K562 (cell line): ENCODE results near the gene WNT11. TPM values are rescaled to one million over a fixed set of nuclear protein-coding genes. Genes with fewer than 3 reads are reported as not detected.

ENCODE experiments used
- ATAC-seq: fragments of 200-7000 bp; cut with Tn5 transposase; 3 replicates; pipeline ENCODE4 v1.9.1; 2020; ENCODE audit warnings: moderate library complexity
- BruUV-seq: library from RNA; stranded (reverse); fragments of 400-500 nt; replicated peaks from 2 replicates; lab custom pipeline; 2021; lab: Mats Ljungman, UMichigan
- CTCF ChIA-PET: fragments of 300-600 bp; formaldehyde crosslinking; extraction: SDS; loops from one replicate; lab custom pipeline; 2021; ENCODE audit warnings: low intra/inter-chr PET ratio; lab: Yijun Ruan, JAX
- POLR2A ChIA-PET: fragments of 300-600, 350-650 bp; sonication (Branson Sonifier 250); formaldehyde crosslinking; extraction: SDS; loops from one replicate; lab custom pipeline; 2021; ENCODE audit warnings: antibody characterized with exemption, inconsistent platforms; lab: Yijun Ruan, JAX
- DNase-seq, 4 experiments: peaks; one replicate each; pipeline versions ENCODE4 v3.0.0 to v3.0.0-alpha.2; 2011 to 2018; ENCODE audit warnings: low spot score in 3 of 4, mixed read lengths in 3 of 4; ENCODE audit errors: extremely low read depth in 1 of 4
- FAIRE-seq: peaks from 2 replicates; lab custom pipeline; 2011; peaks lifted over from hg19 to GRCh38; lab: Jason Lieb, UNC
- H2AFZ ChIP-seq: 2 replicates; pipeline ENCODE4 v1.6.0; 2011; ENCODE audit warnings: low read depth, low read length, control low read depth, inconsistent platforms
- H3K27ac ChIP-seq: fragments of 200-600 bp; 3 replicates; pipeline ENCODE4 v1.8.0; 2011; ENCODE audit warnings: low read depth, mild to moderate bottlenecking, control low read depth, inconsistent platforms, low read length, moderate library complexity, mixed read lengths; ENCODE audit errors: extremely low read depth
- H3K27me3 ChIP-seq, 2 experiments: fragments of 300-600 bp in 1 of 2; 2 replicates in 1 of 2; 3 replicates in 1 of 2; pipeline versions ENCODE4 v1.6.0 to v1.8.0; 2011; ENCODE audit warnings: inconsistent platforms in 2 of 2, low read length in 2 of 2, mild to moderate bottlenecking in 1 of 2, mixed read lengths in 1 of 2, moderate library complexity in 1 of 2; ENCODE audit not compliant: control insufficient read depth in 2 of 2, insufficient read depth in 2 of 2
- H3K36me3 ChIP-seq: fragments of 300-600 bp; 3 replicates; pipeline ENCODE4 v1.8.0; 2011; ENCODE audit warnings: mild to moderate bottlenecking, low read length, inconsistent platforms; ENCODE audit not compliant: control insufficient read depth, insufficient read depth
- H3K4me1 ChIP-seq, 2 experiments: fragments of 200-600 bp in 1 of 2; replicated peaks in 1 of 2; 2 replicates in 1 of 2; 3 replicates in 1 of 2; pipeline versions ENCODE4 v1.5.1 to v1.8.0; 2011; ENCODE audit warnings: inconsistent platforms in 2 of 2, low read length in 2 of 2, mild to moderate bottlenecking in 1 of 2, mixed read lengths in 1 of 2, moderate library complexity in 1 of 2; ENCODE audit not compliant: control insufficient read depth in 2 of 2, insufficient read depth in 2 of 2
- H3K4me2 ChIP-seq: 2 replicates; pipeline ENCODE4 v1.6.1; 2011; ENCODE audit warnings: low read length, control low read depth, inconsistent platforms, mixed read lengths; ENCODE audit not compliant: insufficient read depth
- H3K4me3 ChIP-seq: fragments of 200-600 bp; sonication (generic), shearing (Covaris generic); 2 replicates; pipeline ENCODE4 v1.5.1; 2016; ENCODE audit warnings: control low read depth, inconsistent platforms
- H3K79me2 ChIP-seq: fragments of 200-600 bp; 3 replicates; pipeline ENCODE4 v1.8.0; 2011; ENCODE audit warnings: low read length, inconsistent platforms; ENCODE audit not compliant: control insufficient read depth, insufficient read depth
- H3K9ac ChIP-seq, 2 experiments: 2 replicates each; pipeline versions ENCODE4 v1.6.0 to v1.6.1; 2011; ENCODE audit warnings: low read depth in 2 of 2, low read length in 2 of 2, control low read depth in 1 of 2, inconsistent platforms in 1 of 2, mild to moderate bottlenecking in 1 of 2, mixed read lengths in 1 of 2; ENCODE audit not compliant: insufficient read depth in 1 of 2
- H3K9me1 ChIP-seq: one replicate; pipeline ENCODE4 v1.6.0; 2011; ENCODE audit warnings: inconsistent platforms, mild to moderate bottlenecking, low read length, moderate library complexity; ENCODE audit not compliant: control insufficient read depth, insufficient read depth
- H3K9me3 ChIP-seq: replicated peaks from 2 replicates; pipeline ENCODE4 v1.5.1; 2011; ENCODE audit warnings: low read depth, low read length, inconsistent platforms; ENCODE audit not compliant: control insufficient read depth, insufficient read depth
- H4K20me1 ChIP-seq: replicated peaks from 2 replicates; pipeline ENCODE4 v1.6.1; 2011; ENCODE audit warnings: low read length, inconsistent platforms, mixed read lengths; ENCODE audit not compliant: control insufficient read depth, insufficient read depth
- ARID1B ChIP-seq: fragments of 450-650 bp; IDR thresholded peaks from 2 replicates; pipeline ENCODE4 v1.6.1; 2016; ENCODE audit warnings: antibody characterized with exemption, mild to moderate bottlenecking, inconsistent platforms
- BMI1 ChIP-seq: fragments of 150-350 bp; IDR thresholded peaks from 2 replicates; pipeline ENCODE4 v1.6.1; 2014; ENCODE audit warnings: low read length
- MEF2D ChIP-seq: conservative IDR thresholded peaks from 2 replicates; pipeline ENCODE4 v1.6.1; 2016; ENCODE audit warnings: low read depth, missing genetic modification characterization, missing compliant biosample characterization
- WGBS: fragments of 100-300 bp; shearing (Covaris generic); methylation state at CpG from one replicate; pipeline ENCODE4 v1.1.6; 2016; ENCODE audit warnings: low coverage, mixed read lengths; ENCODE audit not compliant: insufficient coverage; ENCODE audit errors: missing lambda C conversion rate; 5-methylcytosine and 5-hydroxymethylcytosine counted together
- in situ Hi-C: fragments of 300-500 bp; cut with MboI; formaldehyde crosslinking; loops from 4 replicates; pipeline ENCODE4 v1.15.0; 2018; ENCODE audit warnings: inconsistent platforms, mixed read lengths
- intact Hi-C: fragments of 100-400 bp; cut with micrococcal nuclease; formaldehyde crosslinking; loops from 2 replicates; pipeline ENCODE4 v1.14.2; 2022
- polyA plus RNA-seq, 8 experiments: library from polyadenylated mRNA; depleted of rRNA in 4 of 8; stranded (reverse) in 5 of 8; unstranded in 3 of 8; fragments of >200 nt; fragmentation: Nextera tagmentation in 2 of 8; fragmentation: Illumina TruSeq in 1 of 8; extraction: Ambion mirVana in 2 of 8; extraction: Trizol in 1 of 8; gene quantifications; 2 replicates each; pipeline versions ENCODE4 v1.2.1 to v1.2.3, GENCODE V29; 2011 to 2014; ENCODE audit warnings: inconsistent platforms in 1 of 8, missing spikeins in 1 of 8
- total RNA-seq, 7 experiments: library from RNA; depleted of rRNA in 6 of 7; stranded (reverse); fragments of >200 nt in 6 of 7; fragmentation: Illumina TruSeq in 2 of 7; extraction: Trizol in 2 of 7; gene quantifications; 2 replicates each; pipeline versions ENCODE4 v1.2.1 to v1.2.3, GENCODE V29; 2011 to 2021; ENCODE audit warnings: low replicate concordance in 1 of 7
- TF ChIP-seq, protein P1 (sequence below): fragments of 450-650 bp; IDR thresholded peaks from 2 replicates; pipeline ENCODE4 v1.6.1; 2016; ENCODE audit warnings: mild to moderate bottlenecking
- TF ChIP-seq, protein P2 (sequence below): IDR thresholded peaks from 3 replicates; pipeline ENCODE4 v1.6.1; 2011; ENCODE audit warnings: borderline replicate concordance, mild to moderate bottlenecking, moderate library complexity; ENCODE audit not compliant: insufficient read length; ENCODE audit errors: extremely low read depth
- TF ChIP-seq, protein P3 (sequence below): fragments of 200-800 bp; sonication (Bioruptor generic); IDR thresholded peaks from 2 replicates; pipeline ENCODE4 v1.6.1; 2017; ENCODE audit warnings: missing genetic modification characterization, missing compliant biosample characterization

WNT11 gene
- total and polyA plus RNA-seq, 9 of the 15 experiments (the other 6 are each of a cell fraction or from before 2014, with no cell fraction given): 0.03 to 0.20 (median 0.09) TPM; not detected in 4

DNA sequence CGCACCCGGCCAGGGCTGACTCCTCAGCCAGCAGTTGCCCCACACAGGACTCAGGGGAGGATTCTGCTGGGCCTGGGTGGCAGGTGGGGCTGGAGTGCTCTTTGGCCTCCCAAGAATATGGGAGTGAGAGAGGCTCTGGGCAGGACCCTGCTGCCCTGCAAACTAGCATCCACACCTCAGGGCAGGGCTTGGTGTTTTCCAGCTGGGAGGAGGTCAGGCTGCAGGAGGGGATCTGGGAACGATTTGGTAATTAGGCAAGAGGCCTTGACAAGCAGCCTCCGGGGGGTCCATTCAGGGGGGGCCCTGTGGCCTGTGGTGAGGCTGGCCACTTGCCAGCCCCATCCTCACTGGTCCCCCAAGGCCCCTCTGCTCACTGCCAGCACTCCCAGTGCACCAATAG is 35.8 kb downstream of the WNT11 start:
- BruUV-seq: no TSS peak
- H3K36me3 ChIP-seq: no peaks in the 10 kb centered on the region
- no peak overlapping the region for H3K4me3 ChIP-seq
- TF ChIP-seq, protein P1, sequence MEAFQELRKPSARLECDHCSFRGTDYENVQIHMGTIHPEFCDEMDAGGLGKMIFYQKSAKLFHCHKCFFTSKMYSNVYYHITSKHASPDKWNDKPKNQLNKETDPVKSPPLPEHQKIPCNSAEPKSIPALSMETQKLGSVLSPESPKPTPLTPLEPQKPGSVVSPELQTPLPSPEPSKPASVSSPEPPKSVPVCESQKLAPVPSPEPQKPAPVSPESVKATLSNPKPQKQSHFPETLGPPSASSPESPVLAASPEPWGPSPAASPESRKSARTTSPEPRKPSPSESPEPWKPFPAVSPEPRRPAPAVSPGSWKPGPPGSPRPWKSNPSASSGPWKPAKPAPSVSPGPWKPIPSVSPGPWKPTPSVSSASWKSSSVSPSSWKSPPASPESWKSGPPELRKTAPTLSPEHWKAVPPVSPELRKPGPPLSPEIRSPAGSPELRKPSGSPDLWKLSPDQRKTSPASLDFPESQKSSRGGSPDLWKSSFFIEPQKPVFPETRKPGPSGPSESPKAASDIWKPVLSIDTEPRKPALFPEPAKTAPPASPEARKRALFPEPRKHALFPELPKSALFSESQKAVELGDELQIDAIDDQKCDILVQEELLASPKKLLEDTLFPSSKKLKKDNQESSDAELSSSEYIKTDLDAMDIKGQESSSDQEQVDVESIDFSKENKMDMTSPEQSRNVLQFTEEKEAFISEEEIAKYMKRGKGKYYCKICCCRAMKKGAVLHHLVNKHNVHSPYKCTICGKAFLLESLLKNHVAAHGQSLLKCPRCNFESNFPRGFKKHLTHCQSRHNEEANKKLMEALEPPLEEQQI: no peak
- TF ChIP-seq, protein P2, sequence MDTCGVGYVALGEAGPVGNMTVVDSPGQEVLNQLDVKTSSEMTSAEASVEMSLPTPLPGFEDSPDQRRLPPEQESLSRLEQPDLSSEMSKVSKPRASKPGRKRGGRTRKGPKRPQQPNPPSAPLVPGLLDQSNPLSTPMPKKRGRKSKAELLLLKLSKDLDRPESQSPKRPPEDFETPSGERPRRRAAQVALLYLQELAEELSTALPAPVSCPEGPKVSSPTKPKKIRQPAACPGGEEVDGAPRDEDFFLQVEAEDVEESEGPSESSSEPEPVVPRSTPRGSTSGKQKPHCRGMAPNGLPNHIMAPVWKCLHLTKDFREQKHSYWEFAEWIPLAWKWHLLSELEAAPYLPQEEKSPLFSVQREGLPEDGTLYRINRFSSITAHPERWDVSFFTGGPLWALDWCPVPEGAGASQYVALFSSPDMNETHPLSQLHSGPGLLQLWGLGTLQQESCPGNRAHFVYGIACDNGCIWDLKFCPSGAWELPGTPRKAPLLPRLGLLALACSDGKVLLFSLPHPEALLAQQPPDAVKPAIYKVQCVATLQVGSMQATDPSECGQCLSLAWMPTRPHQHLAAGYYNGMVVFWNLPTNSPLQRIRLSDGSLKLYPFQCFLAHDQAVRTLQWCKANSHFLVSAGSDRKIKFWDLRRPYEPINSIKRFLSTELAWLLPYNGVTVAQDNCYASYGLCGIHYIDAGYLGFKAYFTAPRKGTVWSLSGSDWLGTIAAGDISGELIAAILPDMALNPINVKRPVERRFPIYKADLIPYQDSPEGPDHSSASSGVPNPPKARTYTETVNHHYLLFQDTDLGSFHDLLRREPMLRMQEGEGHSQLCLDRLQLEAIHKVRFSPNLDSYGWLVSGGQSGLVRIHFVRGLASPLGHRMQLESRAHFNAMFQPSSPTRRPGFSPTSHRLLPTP: no peak
- TF ChIP-seq MEF2D (tag): no peak
- TF ChIP-seq ARID1B: no peak
- no peak for TF ChIP-seq BMI1
- TF ChIP-seq, protein P3, sequence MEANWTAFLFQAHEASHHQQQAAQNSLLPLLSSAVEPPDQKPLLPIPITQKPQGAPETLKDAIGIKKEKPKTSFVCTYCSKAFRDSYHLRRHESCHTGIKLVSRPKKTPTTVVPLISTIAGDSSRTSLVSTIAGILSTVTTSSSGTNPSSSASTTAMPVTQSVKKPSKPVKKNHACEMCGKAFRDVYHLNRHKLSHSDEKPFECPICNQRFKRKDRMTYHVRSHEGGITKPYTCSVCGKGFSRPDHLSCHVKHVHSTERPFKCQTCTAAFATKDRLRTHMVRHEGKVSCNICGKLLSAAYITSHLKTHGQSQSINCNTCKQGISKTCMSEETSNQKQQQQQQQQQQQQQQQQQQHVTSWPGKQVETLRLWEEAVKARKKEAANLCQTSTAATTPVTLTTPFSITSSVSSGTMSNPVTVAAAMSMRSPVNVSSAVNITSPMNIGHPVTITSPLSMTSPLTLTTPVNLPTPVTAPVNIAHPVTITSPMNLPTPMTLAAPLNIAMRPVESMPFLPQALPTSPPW (CRISPR knock-in tag): no peak
- no peaks in the 10 kb centered on the region for H3K9me3 ChIP-seq
- H3K27me3 ChIP-seq: peaks cover 29 to 71% of the 10 kb centered on the region in 2 experiments
- no peak overlapping the region for H3K9ac ChIP-seq
- H3K9me1 ChIP-seq: peaks cover 3% of the 10 kb centered on the region
- ATAC-seq (no peak), DNase-seq (no peak), FAIRE-seq (no peak)
- intact Hi-C loops: no loop called here
- WGBS: 20% methylated on average over 4 of the region's 4 CpGs
- no peak overlapping the region for H3K27ac ChIP-seq
- no peak overlapping the region for H3K4me2 ChIP-seq
- POLR2A ChIA-PET: interaction anchor here (0.9 kb wide), 1 partner anchor 13 kb away, joined by 4 read pairs; no protein-coding TSS in a partner anchor
- H2AFZ ChIP-seq: no peak overlapping the region
- in situ Hi-C loops: no loop called here
- H3K4me1 ChIP-seq: peaks cover 5 to 23% of the 10 kb centered on the region in 2 experiments; a peak in 4 of 5 replicates
- H3K79me2 ChIP-seq: no peaks in the 10 kb centered on the region
- H4K20me1 ChIP-seq: peaks cover 20% of the 10 kb centered on the region; the same call in 1 of the 2 replicates
- CTCF ChIA-PET: no interaction called here
